GM19351 (cell line): ENCODE measurements around the gene ASTN2.

Experiments used
- ATAC-seq: cut with Tn5 transposase; IDR thresholded peaks from one replicate; pipeline ENCODE4 v1.9.1; 2021; ENCODE audit warnings: mild to moderate bottlenecking, moderate library complexity; ENCODE audit not compliant: unreplicated experiment

Gene ASTN2

DNA sequence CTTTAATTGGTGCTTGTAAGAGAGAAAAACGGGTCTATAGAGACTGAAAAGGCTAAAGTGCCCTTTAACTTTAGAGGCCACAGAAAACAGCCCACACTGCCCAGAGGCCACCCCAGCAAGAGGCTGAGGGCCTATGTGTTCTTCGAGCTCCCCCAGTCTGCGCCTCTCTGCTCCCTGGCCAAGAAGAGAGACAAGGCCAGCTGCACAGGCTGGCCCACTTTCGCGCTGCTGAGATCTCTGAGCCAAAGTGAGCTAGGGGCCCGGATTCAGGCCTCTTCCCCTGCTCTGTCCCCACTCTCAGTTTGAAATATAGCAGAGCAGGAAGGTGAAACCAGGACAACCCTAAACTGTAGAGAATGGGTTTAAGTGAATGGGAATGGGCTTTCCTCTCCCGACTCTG is 859.7 kb downstream of the ASTN2 start:
- ATAC-seq = no peak

- no peak for ATAC-seq
Measured at GRCh38 chr9:116550696-116551436, 864.0 kb downstream of the ASTN2 start.

DNA sequence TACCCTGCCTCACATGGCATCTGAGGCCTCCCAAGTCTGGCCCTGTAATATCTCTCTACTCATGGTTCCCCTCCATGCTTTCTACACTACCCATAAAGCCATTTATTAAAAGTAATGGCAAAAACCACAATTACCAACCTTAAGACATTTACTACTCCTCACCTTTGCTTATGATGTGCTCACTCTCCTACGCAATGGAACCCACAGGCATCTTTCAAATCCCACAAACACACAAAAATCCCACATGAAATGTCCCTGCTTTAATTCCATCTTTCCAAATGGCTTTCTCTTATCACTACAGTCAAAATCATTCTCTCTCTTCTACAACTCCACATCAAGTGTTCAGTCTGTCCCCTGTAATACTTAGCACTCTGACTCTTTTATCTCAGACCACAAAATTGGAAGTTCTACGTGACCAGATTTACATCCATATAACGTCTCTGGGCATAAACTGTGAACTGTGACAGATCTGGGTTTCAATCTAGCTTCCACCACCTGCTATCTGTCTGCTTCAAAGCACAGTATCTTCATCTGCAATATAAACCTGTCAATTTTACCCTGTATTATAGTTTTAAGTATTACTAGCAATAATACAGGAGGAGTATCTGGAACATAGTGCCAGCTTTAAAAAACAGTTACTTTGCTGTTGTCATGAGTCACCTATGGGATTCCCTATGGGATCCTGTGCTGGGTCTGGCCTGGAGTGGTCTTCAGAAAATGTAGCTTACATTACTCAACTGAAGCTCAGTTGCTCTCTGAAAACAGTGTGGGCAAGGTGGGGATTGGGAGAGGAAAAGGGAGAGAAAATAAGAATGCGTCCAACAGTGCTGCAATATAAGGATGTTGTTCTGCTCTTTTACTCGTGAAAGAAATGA is 864.8 kb downstream of the ASTN2 start:
- ATAC-seq = peak; percentile 59

DNA sequence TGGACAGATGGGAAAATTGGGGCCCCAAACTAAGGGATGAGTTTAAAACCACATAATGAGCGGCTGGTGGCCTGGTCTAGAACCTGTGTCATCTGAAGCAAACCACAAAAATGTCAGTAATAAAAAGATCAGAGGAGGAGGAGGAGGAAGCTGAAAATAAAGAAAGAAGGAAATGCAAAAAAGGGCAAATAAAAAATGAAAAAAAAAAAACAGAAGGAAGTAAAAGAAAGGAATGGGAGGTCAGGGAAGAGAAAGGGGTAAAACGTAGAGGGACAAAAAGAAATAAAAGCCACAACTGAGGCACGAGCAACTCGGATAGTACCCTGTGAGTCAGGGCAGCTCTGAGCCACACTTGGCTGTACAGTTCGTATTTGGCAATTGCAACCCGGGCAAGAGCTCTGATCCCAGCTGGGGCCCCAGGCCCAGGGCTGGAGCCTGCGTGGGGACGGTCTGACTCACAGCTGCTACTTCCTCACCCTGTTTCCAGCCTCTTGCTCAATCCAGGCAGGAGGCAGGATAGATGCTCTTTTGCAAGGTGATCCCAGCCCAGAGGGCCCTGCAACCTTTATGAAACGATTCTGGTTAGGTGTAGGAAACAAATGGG is 865.7 kb downstream of the ASTN2 start:
- no peak for ATAC-seq

DNA sequence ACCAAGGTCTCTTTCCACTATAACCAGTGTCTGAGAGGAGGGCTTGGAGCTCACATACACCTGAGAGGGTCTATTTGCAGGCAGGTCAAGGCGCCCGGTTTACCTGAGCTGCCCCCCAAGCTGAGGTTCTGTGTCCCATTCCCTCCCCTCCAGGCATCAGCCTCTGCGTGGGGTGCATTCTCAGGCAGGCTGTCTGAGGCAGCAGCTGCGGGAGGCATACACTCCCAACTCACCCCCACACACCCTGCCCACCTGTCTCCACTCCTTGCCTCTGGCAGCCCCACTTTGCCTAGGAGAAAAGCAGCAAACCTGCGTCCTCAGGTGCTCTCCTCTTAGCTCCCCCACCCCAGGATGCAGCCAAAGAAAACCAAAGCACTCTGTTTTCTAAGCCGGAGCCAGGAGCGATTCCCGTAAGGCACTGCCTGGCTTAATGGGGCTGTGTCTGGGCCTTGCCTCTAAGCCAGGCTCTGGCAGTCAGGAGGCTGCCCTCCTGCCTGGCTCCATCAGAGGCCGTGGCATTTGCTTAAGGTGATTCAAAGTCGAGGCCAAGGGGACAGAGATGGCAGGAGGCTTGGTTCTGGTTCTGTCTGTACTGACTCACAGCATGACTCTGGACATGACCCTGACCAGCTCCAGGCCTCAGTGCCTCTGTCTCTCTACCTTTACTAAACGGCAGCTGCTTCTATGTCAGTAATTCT is 867.0 kb downstream of the ASTN2 start:
- no peak for ATAC-seq

- no peak for ATAC-seq
Measured at GRCh38 chr9:116546711-116547581, 867.9 kb downstream of the ASTN2 start.

GRCh38 chr9:116544896-116545295 is 870.0 kb downstream of the ASTN2 start:
- ATAC-seq = no peak

DNA sequence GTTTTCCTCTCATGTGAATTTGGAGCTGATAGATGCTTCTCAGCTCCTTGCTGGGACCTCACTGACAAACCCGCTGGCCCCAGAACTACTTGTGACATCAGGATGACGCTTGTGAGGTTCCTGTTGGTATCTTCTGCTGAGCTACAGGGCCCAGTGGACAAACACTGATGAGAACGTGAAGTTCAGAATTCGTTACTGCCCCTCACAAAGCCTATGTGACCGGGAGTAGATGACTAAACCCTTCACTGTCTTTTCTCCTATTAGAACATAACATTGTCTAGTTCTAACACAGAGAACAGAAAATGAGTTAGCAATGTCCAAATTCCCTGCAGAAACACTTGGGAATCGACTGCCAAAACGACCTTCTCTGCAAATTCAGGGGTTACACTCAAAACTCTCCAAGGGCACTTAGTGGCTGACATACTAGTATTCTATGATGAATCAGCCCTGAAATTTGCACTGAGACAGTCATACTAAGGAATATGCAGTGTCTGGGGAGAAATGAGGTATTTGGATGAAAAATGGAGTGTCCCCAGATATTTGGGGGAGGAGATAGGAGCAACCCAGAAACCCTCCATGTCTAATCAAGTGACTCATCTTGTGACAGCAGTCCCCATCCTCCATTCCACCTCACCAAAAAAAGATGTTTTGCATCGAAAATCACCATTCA is 871.0 kb downstream of the ASTN2 start:
- ATAC-seq = no peak

DNA sequence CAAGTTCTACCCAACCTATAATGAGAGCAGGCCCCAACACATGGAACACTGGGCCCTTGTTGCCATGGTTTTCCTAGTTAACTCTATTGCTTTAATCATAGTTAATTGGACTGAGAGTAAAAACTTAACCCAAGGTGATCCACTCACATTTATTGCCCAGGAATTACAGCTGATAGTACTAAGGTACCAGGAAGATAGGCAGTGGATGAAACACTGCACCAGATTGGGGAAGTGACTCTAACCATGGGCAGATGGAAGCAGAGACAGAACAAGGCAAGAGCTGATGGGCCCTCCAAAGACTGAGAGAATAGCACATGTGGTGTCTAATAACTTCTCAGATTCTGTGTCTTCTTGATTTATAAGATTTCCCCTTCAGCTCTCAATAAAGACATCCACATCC is 873.5 kb downstream of the ASTN2 start:
- no peak for ATAC-seq

- no peak for ATAC-seq
Measured at GRCh38 chr9:116539549-116539948, 875.3 kb downstream of the ASTN2 start.

DNA sequence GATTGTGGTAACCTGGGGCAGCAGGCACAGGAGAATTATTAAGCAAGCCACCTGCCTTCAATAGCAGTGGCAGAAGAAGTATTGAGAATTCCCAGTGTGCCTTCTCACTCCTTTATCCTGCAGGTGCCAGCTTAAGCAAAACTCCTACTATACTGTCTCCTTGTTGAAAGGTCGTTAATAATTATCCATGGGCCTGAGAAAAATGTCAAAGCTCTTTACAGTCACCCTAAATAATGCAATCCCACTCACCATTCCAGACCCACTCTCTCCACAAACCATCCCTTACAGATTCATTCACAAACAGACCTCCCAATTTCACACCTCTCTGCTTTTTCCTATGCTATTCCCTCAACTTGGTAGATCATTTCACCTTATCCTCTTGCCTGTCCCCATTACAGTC is 889.2 kb downstream of the ASTN2 start:
- no peak for ATAC-seq

- no peak for ATAC-seq
Measured at GRCh38 chr9:116524778-116525470, 889.9 kb downstream of the ASTN2 start.

GRCh38 chr9:116520218-116520617 is 894.6 kb downstream of the ASTN2 start:
- no peak for ATAC-seq

GRCh38 chr9:116516456-116516855 is 898.4 kb downstream of the ASTN2 start:
- ATAC-seq = no peak

GRCh38 chr9:116515541-116515940 is 899.3 kb downstream of the ASTN2 start:
- ATAC-seq = no peak

GRCh38 chr9:116506685-116507084 is 908.2 kb downstream of the ASTN2 start:
- no peak for ATAC-seq

- ATAC-seq = peak; percentile 98
Measured at GRCh38 chr9:116504893-116505480, 909.9 kb downstream of the ASTN2 start.

- no peak for ATAC-seq
Measured at GRCh38 chr9:116504081-116504480, 910.8 kb downstream of the ASTN2 start.

- no peak for ATAC-seq
Measured at GRCh38 chr9:116502746-116503145, 912.1 kb downstream of the ASTN2 start.
